Neuronal stem cell (in vitro differentiated cells): ENCODE results near the gene S100A10.

Experiments
- DNase-seq: peaks from one replicate; pipeline ENCODE4 v3.0.0-alpha.2; 2013; ENCODE audit warnings: low spot score
- H2AFZ ChIP-seq: one replicate; pipeline ENCODE4 v1.6.1; 2013; ENCODE audit warnings: mild to moderate bottlenecking, low read length, inconsistent platforms
- H2AK5ac ChIP-seq: 2 replicates; pipeline ENCODE4 v1.6.1; 2013; ENCODE audit warnings: low read depth, mild to moderate bottlenecking, inconsistent platforms, low read length, moderate library complexity, mixed read lengths
- H2BK120ac ChIP-seq: 2 replicates; pipeline ENCODE4 v1.6.1; 2013; ENCODE audit warnings: low read depth, mild to moderate bottlenecking, inconsistent platforms, low read length, moderate library complexity, mixed read lengths
- H2BK12ac ChIP-seq: one replicate; pipeline ENCODE4 v1.6.1; 2013; ENCODE audit warnings: low read length, inconsistent platforms
- H2BK15ac ChIP-seq: 2 replicates; pipeline ENCODE4 v1.6.1; 2013; ENCODE audit warnings: mild to moderate bottlenecking, low read length, inconsistent platforms, mixed read lengths
- H2BK5ac ChIP-seq: one replicate; pipeline ENCODE4 v1.6.1; 2013; ENCODE audit warnings: inconsistent platforms, mild to moderate bottlenecking, low read length, moderate library complexity
- H3K14ac ChIP-seq: one replicate; pipeline ENCODE4 v1.6.1; 2013; ENCODE audit warnings: low read length, inconsistent platforms
- H3K18ac ChIP-seq: 2 replicates; pipeline ENCODE4 v1.6.1; 2013; ENCODE audit warnings: low read length, inconsistent platforms
- H3K23ac ChIP-seq: 2 replicates; pipeline ENCODE4 v1.6.1; 2013; ENCODE audit warnings: low read depth, mild to moderate bottlenecking, mixed read lengths, low read length, inconsistent platforms; ENCODE audit not compliant: poor library complexity
- H3K27ac ChIP-seq: replicated peaks from 3 replicates; pipeline ENCODE4 v1.5.1; 2013; ENCODE audit warnings: low read length, inconsistent platforms
- H3K27me3 ChIP-seq, 3 experiments: 2 replicates each; pipeline ENCODE4 v1.6.1; 2013; ENCODE audit warnings: low read length in 3 of 3, mild to moderate bottlenecking in 2 of 3, inconsistent platforms in 1 of 3, low read depth in 1 of 3, mixed read lengths in 1 of 3, moderate library complexity in 1 of 3; ENCODE audit not compliant: control insufficient read depth in 3 of 3, insufficient read depth in 3 of 3
- H3K36me3 ChIP-seq, 2 donors: replicated peaks in 1 of 2; 2 replicates each; pipeline ENCODE4 v1.6.1; 2013; ENCODE audit warnings: low read length in 2 of 2; ENCODE audit not compliant: control insufficient read depth in 2 of 2, insufficient read depth in 2 of 2
- H3K4ac ChIP-seq: 2 replicates; pipeline ENCODE4 v1.6.1; 2013; ENCODE audit warnings: inconsistent platforms, mild to moderate bottlenecking, low read length, moderate library complexity
- H3K4me1 ChIP-seq, 2 donors: 1 replicate in 1 of 2; 2 replicates in 1 of 2; pipeline ENCODE4 v1.6.1; 2013; ENCODE audit warnings: low read length in 2 of 2, low read depth in 1 of 2; ENCODE audit not compliant: control insufficient read depth in 2 of 2, insufficient read depth in 1 of 2
- H3K4me2 ChIP-seq: one replicate; pipeline ENCODE4 v1.6.1; 2013; ENCODE audit warnings: mild to moderate bottlenecking, low read length, inconsistent platforms; ENCODE audit not compliant: insufficient read depth, poor library complexity, severe bottlenecking
- H3K4me3 ChIP-seq, 2 donors: 2 replicates each; pipeline ENCODE4 v1.5.1; 2013; ENCODE audit warnings: low read length in 2 of 2, mild to moderate bottlenecking in 2 of 2, inconsistent platforms in 1 of 2, moderate library complexity in 1 of 2
- H3K79me1 ChIP-seq: one replicate; pipeline ENCODE4 v1.6.1; 2013; ENCODE audit warnings: low read depth, mild to moderate bottlenecking, inconsistent platforms, low read length, moderate library complexity
- H3K9ac ChIP-seq: one replicate; pipeline ENCODE4 v1.6.1; 2013; ENCODE audit warnings: mild to moderate bottlenecking, low read depth, low read length, inconsistent platforms; ENCODE audit not compliant: poor library complexity
- H3K9me3 ChIP-seq, 2 donors: replicated peaks in 1 of 2; 2 replicates each; pipeline versions ENCODE3 to v1.6.1; 2013; ENCODE audit warnings: low read length in 2 of 2, mild to moderate bottlenecking in 2 of 2, inconsistent platforms in 1 of 2, low read depth in 1 of 2, mixed read lengths in 1 of 2, moderate library complexity in 1 of 2; ENCODE audit not compliant: control insufficient read depth in 2 of 2, insufficient read depth in 1 of 2
- H4K8ac ChIP-seq: one replicate; pipeline ENCODE4 v1.6.1; 2013; ENCODE audit warnings: low read depth, mild to moderate bottlenecking, inconsistent platforms, low read length, moderate library complexity
- H4K91ac ChIP-seq: one replicate; pipeline ENCODE4 v1.6.1; 2013; ENCODE audit warnings: low read length, low read depth, mild to moderate bottlenecking, inconsistent platforms; ENCODE audit not compliant: poor library complexity
- WGBS, 2 donors: extraction: QIAGEN DNeasy Blood & Tissue Kit; methylation state at CpG; one replicate each; pipeline ENCODE4 v1.1.7; 2013; ENCODE audit warnings: missing lambda C conversion rate in 2 of 2, mixed read lengths in 1 of 2; ENCODE audit not compliant: insufficient read length in 2 of 2, insufficient replicate concordance in 1 of 2; ENCODE audit errors: extremely low coverage in 2 of 2; 5-methylcytosine and 5-hydroxymethylcytosine counted together

Gene S100A10

DNA sequence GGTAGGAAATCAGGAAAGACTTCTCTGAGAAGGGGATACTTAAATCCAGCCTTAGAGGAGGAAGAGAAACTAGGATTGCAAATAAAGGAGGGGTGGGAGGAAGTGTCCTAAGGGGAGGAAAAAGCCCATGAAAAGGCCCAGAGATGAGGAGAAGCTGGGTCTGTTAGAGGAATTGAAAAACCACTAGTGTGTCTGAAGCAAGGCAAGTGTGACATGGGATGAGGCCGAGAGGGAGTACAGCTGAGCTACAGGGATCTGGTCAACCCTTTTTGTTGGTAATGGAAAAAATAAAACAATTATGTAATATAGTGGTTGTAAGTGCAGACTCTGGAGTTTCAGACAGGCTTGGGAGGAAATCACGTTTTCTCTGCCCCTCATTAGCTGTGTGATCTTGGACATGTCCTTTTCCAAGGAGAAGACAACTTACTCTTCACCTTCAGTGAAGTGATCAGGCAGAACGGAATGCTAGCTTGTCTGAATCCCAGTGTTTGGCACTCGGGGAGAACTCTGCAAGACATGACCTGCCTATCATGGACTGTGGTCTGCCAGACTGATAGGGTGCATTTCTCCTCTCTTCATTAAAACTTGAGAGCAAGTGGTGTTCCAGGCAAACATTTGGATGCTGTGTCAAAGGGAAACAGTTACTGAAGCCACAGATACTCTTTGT lies 7.4 kb upstream of the S100A10 start:
- H4K8ac ChIP-seq: no peak overlapping the region
- H2AFZ ChIP-seq: no peak overlapping the region
- no peaks in the 10 kb centered on the region for H3K79me1 ChIP-seq
- no peaks in the 10 kb centered on the region for H3K4me1 ChIP-seq
- H3K36me3 ChIP-seq: no peaks in the 10 kb centered on the region
- no peak overlapping the region for H3K27ac ChIP-seq
- H3K23ac ChIP-seq: no peak overlapping the region
- WGBS, 2 donors: no CpG with 5 or more reads among the region's 4 CpGs
- H3K27me3 ChIP-seq: peaks cover 0 to 10% (median 3%) of the 10 kb centered on the region in 3 experiments
- no peak overlapping the region for H3K9ac ChIP-seq
- H3K14ac ChIP-seq: no peak overlapping the region
- no peak overlapping the region for H3K4ac ChIP-seq
- DNase-seq: no peak
- H4K91ac ChIP-seq: no peak overlapping the region
- no peak overlapping the region for H3K18ac ChIP-seq
- H2BK12ac ChIP-seq: no peak overlapping the region
- no peak overlapping the region for H2BK5ac ChIP-seq
- H3K9me3 ChIP-seq: no peaks in the 10 kb centered on the region
- no peak overlapping the region for H3K4me3 ChIP-seq
- H2BK120ac ChIP-seq: no peak overlapping the region
- H2AK5ac ChIP-seq: no peak overlapping the region
- H2BK15ac ChIP-seq: no peak overlapping the region
- H3K4me2 ChIP-seq: no peak overlapping the region

DNA sequence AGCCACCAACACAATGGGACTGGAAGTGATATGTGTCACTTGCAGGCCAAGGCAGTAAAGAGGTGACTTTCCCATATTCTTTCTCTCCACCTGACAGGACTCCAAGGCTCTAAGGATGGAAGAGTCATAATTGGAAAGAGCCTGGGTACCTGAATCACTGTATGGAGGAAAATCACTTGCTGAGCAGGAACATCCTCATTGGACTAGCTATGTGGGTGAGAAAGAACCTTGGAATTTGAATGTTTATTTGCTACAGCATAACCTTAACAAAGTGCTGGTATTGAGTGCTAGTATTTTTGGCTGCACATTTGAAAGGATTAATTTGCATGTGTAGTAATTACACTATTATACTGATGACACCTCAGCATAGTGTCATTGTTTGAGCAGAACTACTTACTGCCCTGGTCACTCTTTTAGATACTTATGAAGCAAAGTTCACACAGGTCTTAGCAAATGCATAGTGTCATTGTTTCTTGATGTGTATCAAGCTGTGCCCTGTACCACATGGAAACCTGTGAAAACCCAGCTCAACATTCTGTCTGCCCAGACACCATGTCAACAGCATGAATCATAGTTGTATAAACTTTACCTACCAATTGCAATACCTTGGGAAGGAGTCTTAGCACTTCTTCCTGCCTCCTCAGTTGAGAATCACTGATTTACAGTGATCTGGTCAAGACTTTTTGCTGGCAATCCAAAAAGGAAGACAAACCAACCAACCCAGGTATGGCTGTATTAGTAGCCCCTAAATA lies 5.1 kb upstream of the S100A10 start:
- Histone ChIP-seq H3K27me3 (peaks cover 5 to 24% (median 15%) of the 10 kb centered on the region in 3 experiments), H3K4ac (no peak overlapping the region), H3K9me3 (no peaks in the 10 kb centered on the region), H3K4me2 (no peak overlapping the region), H4K91ac (no peak overlapping the region), H4K8ac (no peak overlapping the region), H3K36me3 (no peaks in the 10 kb centered on the region), H2BK15ac (no peak overlapping the region), H3K4me1 (peaks cover 0 to 3% of the 10 kb centered on the region in 2 donors), H3K14ac (no peak overlapping the region), H3K23ac (no peak overlapping the region), H3K79me1 (no peaks in the 10 kb centered on the region), H3K18ac (no peak overlapping the region), H3K4me3 (no peak overlapping the region), H3K27ac (no peak overlapping the region), H2BK5ac (no peak overlapping the region), H2BK120ac (no peak overlapping the region), H2AFZ (no peak overlapping the region), H2AK5ac (no peak overlapping the region), H3K9ac (no peak overlapping the region), H2BK12ac (no peak overlapping the region)
- no peak for DNase-seq

DNA sequence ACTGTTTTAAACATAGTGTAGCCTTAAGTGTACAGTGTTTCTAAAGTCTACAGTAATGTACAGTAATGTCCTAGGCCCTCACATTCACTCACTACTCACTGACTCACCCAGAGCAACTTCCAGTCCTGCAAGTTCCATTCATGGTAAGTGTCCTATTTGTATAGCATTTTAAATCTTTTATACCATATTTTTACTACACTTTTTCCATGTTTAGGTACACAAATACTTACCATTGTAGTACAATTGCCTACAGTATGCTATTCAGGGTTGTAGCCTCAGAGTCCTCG lies 3.6 kb upstream of the S100A10 start:
- no CpG with 5 or more reads among the region's 1 CpG for WGBS, 2 donors
- peaks cover 0 to 5% of the 10 kb centered on the region in 2 donors for H3K9me3 ChIP-seq
- H2BK120ac ChIP-seq: no peak overlapping the region
- no peak overlapping the region for H3K27ac ChIP-seq
- H3K23ac ChIP-seq: no peak overlapping the region
- no peak overlapping the region for H3K4me2 ChIP-seq
- no peak overlapping the region for H3K18ac ChIP-seq
- H2BK12ac ChIP-seq: no peak overlapping the region
- H3K14ac ChIP-seq: no peak overlapping the region
- H3K79me1 ChIP-seq: no peaks in the 10 kb centered on the region
- no peak overlapping the region for H3K4ac ChIP-seq
- DNase-seq: no peak
- H2BK5ac ChIP-seq: no peak overlapping the region
- no peak overlapping the region for H2BK15ac ChIP-seq
- no peak overlapping the region for H4K91ac ChIP-seq
- peaks cover 0 to 8% of the 10 kb centered on the region in 2 donors for H3K4me1 ChIP-seq
- H4K8ac ChIP-seq: no peak overlapping the region
- no peaks in the 10 kb centered on the region for H3K36me3 ChIP-seq
- no peak overlapping the region for H2AK5ac ChIP-seq
- no peak overlapping the region for H3K9ac ChIP-seq
- no peak overlapping the region for H2AFZ ChIP-seq
- H3K27me3 ChIP-seq: peaks cover 7 to 35% (median 30%) of the 10 kb centered on the region in 3 experiments
- H3K4me3 ChIP-seq: no peak overlapping the region

DNA sequence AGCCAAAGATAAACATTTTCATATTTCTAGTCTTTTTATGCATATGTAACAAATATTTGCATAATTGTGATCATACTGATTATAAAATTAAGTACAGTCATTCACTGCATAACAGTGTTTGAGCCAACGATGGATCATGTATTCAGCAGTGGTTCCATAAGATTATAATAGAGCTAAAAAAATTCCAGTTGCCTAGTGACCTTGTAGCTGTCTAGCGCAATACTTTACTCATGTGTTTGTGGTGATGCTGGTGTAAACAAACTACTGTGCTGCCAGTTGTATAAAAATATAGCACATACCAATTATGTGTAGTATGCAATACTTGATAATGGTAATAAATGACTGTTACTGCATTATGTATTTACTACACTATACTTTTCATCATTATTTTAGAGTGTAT lies 2.1 kb upstream of the S100A10 start:
- H3K18ac ChIP-seq: no peak overlapping the region
- H2AFZ ChIP-seq: no peak overlapping the region
- no peak overlapping the region for H4K8ac ChIP-seq
- no peak overlapping the region for H4K91ac ChIP-seq
- no CpG with 5 or more reads among the region's 2 CpGs for WGBS, 2 donors
- peaks cover 0 to 10% of the 10 kb centered on the region in 2 donors for H3K4me1 ChIP-seq
- H3K4ac ChIP-seq: no peak overlapping the region
- no peak overlapping the region for H2AK5ac ChIP-seq
- H3K27ac ChIP-seq: no peak overlapping the region
- no peak overlapping the region for H3K4me3 ChIP-seq
- H3K9ac ChIP-seq: no peak overlapping the region
- no peaks in the 10 kb centered on the region for H3K79me1 ChIP-seq
- peaks cover 8 to 49% (median 39%) of the 10 kb centered on the region in 3 experiments for H3K27me3 ChIP-seq
- H3K14ac ChIP-seq: no peak overlapping the region
- no peaks in the 10 kb centered on the region for H3K36me3 ChIP-seq
- H3K23ac ChIP-seq: no peak overlapping the region
- H2BK120ac ChIP-seq: no peak overlapping the region
- H3K9me3 ChIP-seq: peaks cover 0 to 6% of the 10 kb centered on the region in 2 donors
- no peak for DNase-seq
- no peak overlapping the region for H2BK12ac ChIP-seq
- H3K4me2 ChIP-seq: no peak overlapping the region
- H2BK5ac ChIP-seq: no peak overlapping the region
- no peak overlapping the region for H2BK15ac ChIP-seq
